Measurements from ENCODE around the gene DNAH10.
A peak's percentile ranks its signal among the peaks of the same experiment; 100 is the strongest.

DNA sequence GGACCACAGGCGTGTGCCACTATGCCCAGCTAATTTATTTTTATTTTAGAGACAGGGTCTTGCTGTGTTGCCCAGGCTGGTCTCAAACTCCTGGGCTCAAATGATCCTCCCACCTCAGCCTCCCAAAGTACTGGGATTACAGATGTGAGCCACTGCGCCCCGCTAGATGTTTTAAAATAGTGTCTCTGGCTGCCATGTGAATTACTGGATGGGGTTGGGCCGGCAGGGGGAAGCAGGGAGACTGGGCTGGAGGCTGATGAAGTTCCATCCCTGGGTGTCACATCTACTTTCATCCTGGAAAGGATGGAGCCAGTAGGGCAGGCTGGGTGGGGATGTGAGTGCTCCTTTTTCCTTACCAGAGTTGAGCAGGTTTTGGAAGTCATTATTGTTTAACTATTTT, 46.1 kb downstream of the DNAH10 start:
- TF ChIP-seq, protein P1, sequence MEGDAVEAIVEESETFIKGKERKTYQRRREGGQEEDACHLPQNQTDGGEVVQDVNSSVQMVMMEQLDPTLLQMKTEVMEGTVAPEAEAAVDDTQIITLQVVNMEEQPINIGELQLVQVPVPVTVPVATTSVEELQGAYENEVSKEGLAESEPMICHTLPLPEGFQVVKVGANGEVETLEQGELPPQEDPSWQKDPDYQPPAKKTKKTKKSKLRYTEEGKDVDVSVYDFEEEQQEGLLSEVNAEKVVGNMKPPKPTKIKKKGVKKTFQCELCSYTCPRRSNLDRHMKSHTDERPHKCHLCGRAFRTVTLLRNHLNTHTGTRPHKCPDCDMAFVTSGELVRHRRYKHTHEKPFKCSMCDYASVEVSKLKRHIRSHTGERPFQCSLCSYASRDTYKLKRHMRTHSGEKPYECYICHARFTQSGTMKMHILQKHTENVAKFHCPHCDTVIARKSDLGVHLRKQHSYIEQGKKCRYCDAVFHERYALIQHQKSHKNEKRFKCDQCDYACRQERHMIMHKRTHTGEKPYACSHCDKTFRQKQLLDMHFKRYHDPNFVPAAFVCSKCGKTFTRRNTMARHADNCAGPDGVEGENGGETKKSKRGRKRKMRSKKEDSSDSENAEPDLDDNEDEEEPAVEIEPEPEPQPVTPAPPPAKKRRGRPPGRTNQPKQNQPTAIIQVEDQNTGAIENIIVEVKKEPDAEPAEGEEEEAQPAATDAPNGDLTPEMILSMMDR (conservative IDR thresholded peaks at IDR 0.05; ENCODE audit: low read length): peak; percentile 37
- no peak for TF ChIP-seq EZH2phosphoT487 (IDR thresholded peaks at IDR 0.05; ENCODE audit: borderline replicate concordance)

All from Loucy (cell line).